ENCODE data around the gene SMIM41.

- TF ChIP-seq EP300 (IDR thresholded peaks at IDR 0.05) (no peak), POLR2A (IDR thresholded peaks at IDR 0.05) (no peak), CTCF (IDR thresholded peaks at IDR 0.05) (no peak), POLR2AphosphoS5 (IDR thresholded peaks at IDR 0.05) (no peak)
Measured at GRCh38 chr12:52067081-52067374, 12.5 kb upstream of the SMIM41 start.

All from sigmoid colon (tissue), 4 donors.